Tibial nerve (tissue), 4 donors: ENCODE data around the gene NFIB.

Experiments
- CTCF ChIP-seq, 5 experiments: fragments of 200-600 bp in 3 of 5; fragments of 450-650 bp in 2 of 5; sonication (generic) in 3 of 5; IDR thresholded peaks; one replicate each; pipeline ENCODE4 v1.5.1; 2016 to 2019; ENCODE audit warnings: antibody characterized with exemption in 5 of 5, mild to moderate bottlenecking in 3 of 5, moderate library complexity in 2 of 5
- EP300 ChIP-seq, 2 donors: sonication (generic); formaldehyde crosslinking; IDR thresholded peaks; one replicate each; pipeline ENCODE4 v1.6.1; 2017; ENCODE audit warnings: antibody characterized with exemption in 2 of 2, mild to moderate bottlenecking in 1 of 2
- POLR2A ChIP-seq, 2 donors: fragments of 450-650 bp; IDR thresholded peaks; one replicate each; pipeline ENCODE4 v1.6.1; 2017; ENCODE audit warnings: antibody characterized with exemption in 2 of 2, mild to moderate bottlenecking in 2 of 2, moderate library complexity in 2 of 2

DNA sequence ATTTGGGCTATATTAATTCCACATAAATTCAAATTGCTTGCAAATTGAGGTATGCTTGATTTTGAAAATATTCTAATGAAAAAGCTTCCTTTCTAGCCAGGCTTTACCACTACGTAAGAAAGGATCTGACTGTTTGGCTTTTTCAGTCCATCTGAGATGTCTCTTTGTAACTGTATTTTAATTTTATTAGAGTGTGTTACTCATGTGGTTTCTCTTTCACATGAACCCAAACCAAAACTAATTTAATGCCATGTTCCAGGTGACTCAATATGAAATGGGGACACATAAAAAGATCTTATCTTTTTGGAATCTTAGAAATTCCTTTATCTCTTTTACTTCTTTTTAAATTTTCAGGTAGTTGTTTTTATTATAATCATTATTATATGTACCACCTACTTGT, 85.3 kb downstream of the NFIB start:
- TF ChIP-seq CTCF (IDR thresholded peaks at IDR 0.05) = no peak
- no peak for TF ChIP-seq POLR2A (IDR thresholded peaks at IDR 0.05)
- no peak for TF ChIP-seq EP300 (IDR thresholded peaks at IDR 0.05)
